SK-N-MC (cell line): Measurements from ENCODE around the gene ASPHD1.

Experiments used
- EZH2 ChIP-seq: fragments of 200-600 bp; sonication (generic); IDR thresholded peaks from one replicate; pipeline ENCODE4 v1.6.1; 2017; ENCODE audit warnings: antibody characterized with exemption
- FOXP2 ChIP-seq: optimal IDR thresholded peaks from 2 replicates; pipeline ENCODE3; 2011; ENCODE audit warnings: mild to moderate bottlenecking, moderate library complexity; ENCODE audit not compliant: insufficient read depth; ENCODE audit errors: extremely low read length, control extremely low read depth
- POLR2AphosphoS5 ChIP-seq: IDR thresholded peaks from 2 replicates; pipeline ENCODE4 v1.6.1; 2012; ENCODE audit warnings: mild to moderate bottlenecking, low read depth, low read length, borderline replicate concordance

DNA sequence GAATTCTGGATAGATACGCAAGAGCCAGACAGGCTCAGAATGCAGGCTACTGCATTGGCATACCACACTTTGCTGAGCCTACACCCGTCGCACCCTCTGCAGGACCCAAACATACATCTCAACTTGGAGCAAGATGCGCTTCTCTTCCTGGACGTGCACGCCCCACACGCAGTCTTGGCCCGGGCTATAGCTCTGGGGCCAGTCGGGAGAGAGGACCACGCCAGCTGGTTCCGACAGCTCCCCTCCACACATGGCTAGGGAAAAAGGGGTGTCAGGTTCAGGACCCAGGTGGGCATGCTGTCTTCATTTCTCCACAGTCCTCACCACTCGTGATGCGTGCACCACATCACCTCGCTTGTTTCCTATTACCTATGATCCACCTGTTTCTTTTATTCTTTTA is 22.1 kb upstream of the ASPHD1 start:
- TF ChIP-seq POLR2AphosphoS5, result no peak
- TF ChIP-seq EZH2, result no peak
- TF ChIP-seq FOXP2, result no peak
